Activated B cell treated with CpG ODN at 0.5 μM for 24 hours (primary cell): ENCODE measurements around the gene PHACTR3. TPM values are rescaled to one million over a fixed set of nuclear protein-coding genes. Genes with fewer than 3 reads are reported as not detected.

ENCODE experiments used
- ATAC-seq: fragments of 200-7000 bp; cut with Tn5 transposase; one replicate; pipeline ENCODE4 v1.10.0; 2021; ENCODE audit warnings: low read depth, mild to moderate bottlenecking, moderate library complexity
- CTCF ChIA-PET: fragments of 350-600 bp; sonication (Branson Sonifier 250); formaldehyde crosslinking; loops from one replicate; lab custom pipeline; 2021; ENCODE audit warnings: antibody characterized with exemption; lab: Charles Lee
- POLR2A ChIA-PET: fragments of 350-600 bp; sonication (Branson Sonifier 250); formaldehyde crosslinking; loops from one replicate; lab custom pipeline; 2021; ENCODE audit warnings: antibody characterized with exemption; lab: Charles Lee
- DNase-seq: peaks from one replicate; pipeline ENCODE4 v3.0.0; 2022
- H3K27ac Mint-ChIP-seq: one replicate; pipeline ENCODE4 v1.8.0; 2020; ENCODE audit warnings: mixed read lengths
- H3K27me3 Mint-ChIP-seq: one replicate; pipeline ENCODE4 v1.8.0; 2021; ENCODE audit warnings: mixed read lengths
- H3K36me3 Mint-ChIP-seq: one replicate; pipeline ENCODE4 v1.8.0; 2021; ENCODE audit warnings: low read depth, mixed read lengths
- H3K4me1 Mint-ChIP-seq: one replicate; pipeline ENCODE4 v1.8.0; 2021; ENCODE audit warnings: mixed read lengths
- H3K4me3 Mint-ChIP-seq: one replicate; pipeline ENCODE4 v1.8.0; 2020; ENCODE audit warnings: mild to moderate bottlenecking, mixed read lengths
- H3K9me3 Mint-ChIP-seq: one replicate; pipeline ENCODE4 v1.8.0; 2020; ENCODE audit warnings: mixed read lengths
- CTCF ChIP-seq: fragments of 200-600 bp; IDR thresholded peaks from one replicate; pipeline ENCODE4 v1.8.0; 2022; ENCODE audit warnings: antibody characterized with exemption, mild to moderate bottlenecking
- intact Hi-C: fragments of 100-400 bp; cut with micrococcal nuclease; formaldehyde crosslinking; loops from one replicate; pipeline ENCODE4 v1.15.1; 2024
- total RNA-seq: library from RNA; stranded (reverse); gene quantifications from 2 replicates; pipeline ENCODE4 v1.2.3, GENCODE V29; 2022

PHACTR3 gene
- total RNA-seq, 1 donor from 2014 or later, result not detected

DNA sequence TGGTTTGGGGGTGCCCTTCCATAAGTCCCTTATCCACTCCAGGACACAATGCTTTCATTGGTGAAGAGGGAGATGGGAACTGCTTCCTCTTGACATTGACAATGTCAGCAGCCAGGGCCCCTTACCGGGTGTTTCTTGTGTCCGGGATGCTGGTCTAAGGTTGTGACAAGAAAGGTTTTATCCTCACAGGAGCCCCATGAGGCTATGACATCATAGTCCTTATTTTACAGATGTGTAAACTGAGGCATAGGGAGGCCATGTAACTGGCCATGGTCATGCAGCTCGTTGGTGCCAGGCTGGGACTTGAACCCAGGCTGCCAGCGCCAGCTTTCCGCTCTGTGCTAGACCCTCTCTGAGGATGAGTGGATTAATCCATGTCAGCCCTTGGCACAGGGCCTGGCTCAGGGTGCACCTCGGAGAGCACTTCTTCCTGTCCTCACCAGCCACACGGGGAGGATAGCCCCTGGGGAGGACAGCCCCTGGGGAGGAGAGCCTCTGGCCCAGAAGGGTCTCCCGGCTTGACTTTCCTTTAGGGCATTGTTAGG lies 171.8 kb downstream of the PHACTR3 start:
- CTCF ChIA-PET, result no interaction called here
- intact Hi-C loops, result no loop called here

GRCh38 chr20:59776626-59777330 lies 172.4 kb downstream of the PHACTR3 start:
- no peaks in the 10 kb centered on the region for H3K4me1 Mint-ChIP-seq
- H3K27me3 Mint-ChIP-seq, result no peaks in the 10 kb centered on the region
- DNase-seq, result no peak
- ChIA-PET CTCF (no interaction called here), POLR2A (no interaction called here)
- intact Hi-C loops, result no loop called here
- ATAC-seq, result no peak
- TF ChIP-seq CTCF, result no peak
- H3K36me3 Mint-ChIP-seq, result no peaks in the 10 kb centered on the region
- no peak overlapping the region for H3K4me3 Mint-ChIP-seq
- H3K9me3 Mint-ChIP-seq, result no peaks in the 10 kb centered on the region
- H3K27ac Mint-ChIP-seq, result no peak overlapping the region

More for the DNA sequence above, 171.8 kb downstream of the PHACTR3 start:
- Mint-ChIP-seq H3K4me3 (no peak overlapping the region), H3K27me3 (no peaks in the 10 kb centered on the region), H3K4me1 (no peaks in the 10 kb centered on the region), H3K27ac (no peak overlapping the region), H3K9me3 (no peaks in the 10 kb centered on the region), H3K36me3 (no peaks in the 10 kb centered on the region)
- no peak for TF ChIP-seq CTCF
- ATAC-seq (no peak), DNase-seq (no peak)
- POLR2A ChIA-PET, result no interaction called here

DNA sequence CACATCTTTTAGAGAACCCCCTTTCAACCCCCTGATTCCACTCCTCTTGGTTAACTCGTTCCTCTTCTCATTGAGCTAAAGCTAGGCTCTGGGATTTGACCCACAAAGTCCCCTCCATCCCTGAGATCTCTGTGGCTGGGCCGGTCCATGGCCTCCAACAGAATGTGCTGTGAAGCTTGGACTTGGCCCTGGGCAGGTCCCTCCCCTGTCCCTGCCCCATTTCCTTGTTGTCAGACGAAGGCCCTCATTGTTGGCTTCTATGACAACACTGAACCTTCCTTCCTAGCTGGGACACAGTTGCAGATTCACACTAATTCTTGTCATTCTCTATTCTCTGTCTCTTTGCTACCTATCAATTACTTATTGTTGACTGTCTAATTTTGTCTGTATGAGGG lies 173.0 kb downstream of the PHACTR3 start:
- no peak overlapping the region for H3K4me3 Mint-ChIP-seq
- ATAC-seq (no peak), DNase-seq (no peak)
- no peaks in the 10 kb centered on the region for H3K36me3 Mint-ChIP-seq
- POLR2A ChIA-PET, result no interaction called here
- intact Hi-C loops, result no loop called here
- CTCF ChIA-PET, result no interaction called here
- no peak overlapping the region for H3K27ac Mint-ChIP-seq
- no peaks in the 10 kb centered on the region for H3K27me3 Mint-ChIP-seq
- no peaks in the 10 kb centered on the region for H3K4me1 Mint-ChIP-seq
- TF ChIP-seq CTCF, result no peak
- H3K9me3 Mint-ChIP-seq, result no peaks in the 10 kb centered on the region

DNA sequence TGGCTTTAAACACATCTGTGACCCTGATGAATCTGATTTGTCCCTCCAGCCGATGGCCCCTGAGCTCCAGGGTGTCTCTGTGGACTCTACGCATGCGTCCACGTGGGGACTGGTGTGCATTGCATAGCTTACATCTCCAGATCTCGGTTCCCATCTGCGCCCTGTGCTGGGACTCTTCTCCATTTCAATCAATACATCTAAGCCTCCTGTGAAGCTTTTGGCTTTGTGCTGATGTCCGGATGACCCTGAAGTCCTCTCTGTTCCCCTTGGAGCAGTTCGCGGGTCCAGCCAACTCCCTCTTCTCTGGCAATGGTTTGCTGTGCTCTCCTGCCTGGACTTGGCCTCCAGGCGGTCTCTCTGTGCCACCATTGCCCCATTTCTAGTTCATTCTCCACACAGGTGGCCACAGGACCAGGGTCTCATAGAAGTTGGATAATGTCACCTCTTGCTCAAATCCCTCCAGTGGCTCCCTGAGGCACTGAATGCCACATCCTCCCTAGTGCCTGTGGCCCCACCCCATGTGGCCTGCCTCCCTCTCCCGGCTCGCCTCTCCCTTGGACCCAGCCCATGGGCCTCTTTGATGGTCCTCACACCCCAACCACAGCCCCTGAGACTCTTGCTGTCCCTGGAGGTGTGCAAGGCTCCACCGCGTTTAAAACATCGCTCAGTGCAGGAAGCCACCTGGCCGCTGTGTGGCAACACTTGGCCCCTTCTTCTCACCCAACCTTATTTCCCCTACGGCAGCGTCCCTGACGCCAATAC lies 173.7 kb downstream of the PHACTR3 start:
- Mint-ChIP-seq H3K27ac (no peak overlapping the region), H3K9me3 (no peaks in the 10 kb centered on the region), H3K27me3 (no peaks in the 10 kb centered on the region), H3K36me3 (no peaks in the 10 kb centered on the region), H3K4me3 (no peak overlapping the region), H3K4me1 (no peaks in the 10 kb centered on the region)
- intact Hi-C loops, result no loop called here
- DNase-seq (no peak), ATAC-seq (no peak)
- POLR2A ChIA-PET, result no interaction called here
- CTCF ChIA-PET, result no interaction called here
- TF ChIP-seq CTCF, result no peak

DNA sequence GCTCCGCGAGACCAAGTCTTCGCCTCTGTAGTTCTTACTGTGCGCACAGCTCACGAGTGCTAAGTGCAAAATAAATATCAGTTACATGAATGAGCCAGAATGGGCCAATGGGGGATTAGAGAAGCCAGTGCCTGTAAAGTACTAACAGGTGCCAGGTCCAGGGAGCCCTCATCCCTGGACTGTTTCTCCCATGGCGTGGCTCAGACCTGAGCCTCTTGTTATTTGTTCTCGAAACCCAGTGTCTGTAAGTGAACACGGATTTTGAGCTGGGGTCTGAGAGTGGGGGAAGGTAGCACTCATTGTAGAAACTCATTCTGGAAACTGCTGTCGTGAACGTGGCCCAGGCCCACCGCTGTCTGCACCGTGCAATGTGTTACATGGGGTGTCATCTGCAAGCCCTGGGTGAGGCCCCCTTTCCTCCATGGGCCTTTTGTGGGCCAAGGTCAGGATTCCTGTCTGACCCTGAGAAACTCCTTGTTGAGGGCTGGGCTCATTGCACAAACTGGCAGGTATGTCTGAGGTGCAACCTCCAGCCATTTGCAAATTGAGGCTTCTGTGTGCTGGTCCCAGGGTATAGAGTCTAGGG lies 174.4 kb downstream of the PHACTR3 start:
- Mint-ChIP-seq H3K9me3 (no peaks in the 10 kb centered on the region), H3K27me3 (no peaks in the 10 kb centered on the region), H3K4me3 (no peak overlapping the region), H3K27ac (no peak overlapping the region), H3K4me1 (no peaks in the 10 kb centered on the region), H3K36me3 (no peaks in the 10 kb centered on the region)
- TF ChIP-seq CTCF, result no peak
- intact Hi-C loops, result no loop called here
- CTCF ChIA-PET, result no interaction called here
- ATAC-seq (no peak), DNase-seq (no peak)
- POLR2A ChIA-PET, result no interaction called here
